T-cell (primary cell): ENCODE results near the gene PRAF2. TPM values are rescaled to one million over a fixed set of nuclear protein-coding genes. Genes with fewer than 3 reads are reported as not detected.

Source experiments
- ATAC-seq, 4 experiments: fragments of 200-7000 bp in 3 of 4; fragments of 150-1000 bp in 1 of 4; cut with Tn5 transposase; replicated peaks in 1 of 4; 1 replicate in 3 of 4; 2 replicates in 1 of 4; pipeline ENCODE4 v1.10.0; 2021; ENCODE audit warnings: moderate library complexity in 3 of 4, mild to moderate bottlenecking in 2 of 4, moderate number of reproducible peaks in 1 of 4
- CTCF ChIA-PET, 2 donors: fragments of 300-600 bp; sonication (Branson Sonifier 250); formaldehyde crosslinking; loops; one replicate each; lab custom pipeline; 2022; ENCODE audit warnings: antibody characterized with exemption in 2 of 2; lab: Charles Lee
- POLR2A ChIA-PET, 2 donors: fragments of 300-600 bp; sonication (Branson Sonifier 250); formaldehyde crosslinking; loops; one replicate each; lab custom pipeline; 2022; ENCODE audit warnings: antibody characterized with exemption in 2 of 2; lab: Charles Lee
- DNase-seq, 35 experiments: peaks; one replicate each; pipeline versions ENCODE4 v3.0.0 to v3.0.0-alpha.2; 2013 to 2023
- H3K27ac ChIP-seq: one replicate; pipeline ENCODE4 v1.5.1; 2013; ENCODE audit warnings: low read length
- H3K27me3 ChIP-seq, 2 experiments: replicated peaks in 1 of 2; 1 replicate in 1 of 2; 2 replicates in 1 of 2; pipeline versions ENCODE4 v1.6.1 to v1.7.0; 2013; ENCODE audit warnings: low read length in 1 of 2, mixed read lengths in 1 of 2; ENCODE audit not compliant: control insufficient read depth in 2 of 2, insufficient read depth in 2 of 2; ENCODE audit errors: extremely low read depth in 1 of 2
- H3K36me3 ChIP-seq, 2 donors: 1 replicate in 1 of 2; 2 replicates in 1 of 2; pipeline versions ENCODE4 v1.6.1 to v1.7.0; 2013; ENCODE audit warnings: low read length in 1 of 2; ENCODE audit not compliant: control insufficient read depth in 2 of 2, insufficient read depth in 1 of 2; ENCODE audit errors: extremely low read depth in 1 of 2
- H3K4me1 ChIP-seq, 2 experiments: 1 replicate in 1 of 2; 2 replicates in 1 of 2; pipeline versions ENCODE4 v1.6.1 to v1.7.0; 2013; ENCODE audit warnings: low read length in 2 of 2, mixed read lengths in 1 of 2; ENCODE audit not compliant: insufficient read depth in 2 of 2, control insufficient read depth in 1 of 2; ENCODE audit errors: extremely low read depth in 1 of 2
- H3K4me3 ChIP-seq, 2 donors: 1 replicate in 1 of 2; 2 replicates in 1 of 2; pipeline versions ENCODE4 v1.5.1 to v1.7.0; 2013; ENCODE audit warnings: mild to moderate bottlenecking in 2 of 2, low read length in 1 of 2, moderate library complexity in 1 of 2; ENCODE audit not compliant: control insufficient read depth in 1 of 2; ENCODE audit errors: extremely low read depth in 1 of 2
- H3K9me3 ChIP-seq: 2 replicates; pipeline ENCODE4 v1.7.0; 2013
- H3K27ac Mint-ChIP-seq, 2 donors: one replicate each; pipeline ENCODE4 v1.8.0; 2020 to 2021; ENCODE audit warnings: mild to moderate bottlenecking in 2 of 2, mixed read lengths in 2 of 2
- H3K27me3 Mint-ChIP-seq, 2 donors: one replicate each; pipeline ENCODE4 v1.8.0; 2021 to 2022; ENCODE audit warnings: mixed read lengths in 2 of 2
- H3K36me3 Mint-ChIP-seq: one replicate; pipeline ENCODE4 v1.8.0; 2021; ENCODE audit warnings: mixed read lengths
- H3K4me1 Mint-ChIP-seq, 3 donors: one replicate each; pipeline ENCODE4 v1.8.0; 2020 to 2022; ENCODE audit warnings: mixed read lengths in 3 of 3, mild to moderate bottlenecking in 1 of 3
- H3K4me3 Mint-ChIP-seq, 3 donors: one replicate each; pipeline ENCODE4 v1.8.0; 2020 to 2022; ENCODE audit warnings: mild to moderate bottlenecking in 3 of 3, mixed read lengths in 3 of 3, moderate library complexity in 3 of 3
- H3K9me3 Mint-ChIP-seq, 3 donors: one replicate each; pipeline ENCODE4 v1.8.0; 2020 to 2022; ENCODE audit warnings: mixed read lengths in 3 of 3
- WGBS: methylation state at CpG from one replicate; pipeline ENCODE4 v1.1.5; 2013; ENCODE audit warnings: missing lambda C conversion rate; ENCODE audit not compliant: insufficient coverage; 5-methylcytosine and 5-hydroxymethylcytosine counted together
- total RNA-seq, 35 experiments: library from RNA in 6 of 35; stranded (reverse) in 6 of 35; fragments of 120-200 nt in 1 of 35; gene quantifications; one replicate each; pipeline versions ENCODE4 v1.2.1 to v1.2.4 and lab custom pipeline; 2013 to 2026

The PRAF2 gene
- total RNA-seq, 5 donors from 2014 or later (not counting 1 experiment from before 2014, with no cell fraction given) = 17.5 to 34.5 (median 34.0) TPM

- no peak overlapping the region for H3K4me3 Mint-ChIP-seq
- CTCF ChIA-PET = interaction anchor here in 1 of 2 donors (0.6 kb wide), 1 partner anchor 53 kb away, joined by 3 read pairs; no protein-coding TSS in a partner anchor
Observed at GRCh38 chrX:49030283-49030682, 43.5 kb downstream of the PRAF2 start.

GRCh38 chrX:49029876-49030275, 43.9 kb downstream of the PRAF2 start:
- ATAC-seq = no peak
- H3K36me3 Mint-ChIP-seq = peaks cover 17% of the 10 kb centered on the region
- no peaks in the 10 kb centered on the region for H3K4me1 ChIP-seq
- H3K4me3 Mint-ChIP-seq = no peak overlapping the region
- DNase-seq = no peak
- H3K4me1 Mint-ChIP-seq = no peaks in the 10 kb centered on the region
- H3K9me3 ChIP-seq = no peaks in the 10 kb centered on the region
- no peak overlapping the region for H3K4me3 ChIP-seq
- H3K36me3 ChIP-seq = peaks cover 0 to 24% of the 10 kb centered on the region in 2 donors
- H3K9me3 Mint-ChIP-seq = no peaks in the 10 kb centered on the region
- peaks cover 0 to 4% of the 10 kb centered on the region in 2 donors for H3K27me3 Mint-ChIP-seq
- ChIA-PET CTCF (no interaction called here), POLR2A (no interaction called here)
- no peak overlapping the region for H3K27ac Mint-ChIP-seq
- WGBS = no CpG with 5 or more reads among the region's 6 CpGs
- H3K27me3 ChIP-seq = no peaks in the 10 kb centered on the region
- no peak overlapping the region for H3K27ac ChIP-seq

More at GRCh38 chrX:49030283-49030682, 43.5 kb downstream of the PRAF2 start:
- H3K27ac ChIP-seq = no peak overlapping the region
- no peak for DNase-seq
- Mint-ChIP-seq H3K27me3 (peaks cover 0 to 4% of the 10 kb centered on the region in 2 donors), H3K36me3 (peaks cover 17% of the 10 kb centered on the region), H3K9me3 (no peaks in the 10 kb centered on the region), H3K27ac (no peak overlapping the region), H3K4me1 (no peaks in the 10 kb centered on the region)
- no peaks in the 10 kb centered on the region for H3K9me3 ChIP-seq
- WGBS = no CpG with 5 or more reads among the region's 6 CpGs
- H3K27me3 ChIP-seq = no peaks in the 10 kb centered on the region
- H3K36me3 ChIP-seq = peaks cover 0 to 24% of the 10 kb centered on the region in 2 donors
- POLR2A ChIA-PET = no interaction called here
- H3K4me1 ChIP-seq = no peaks in the 10 kb centered on the region
- ATAC-seq = no peak
- no peak overlapping the region for H3K4me3 ChIP-seq

Other genes with a start within 250 kb of the PRAF2 start
- gene ERAS, start 247.5 kb downstream of the PRAF2 start, total RNA-seq = not detected
- gene PCSK1N, start 238.4 kb downstream of the PRAF2 start, total RNA-seq = 10 to 100 TPM in 2 of 5 donors, 1 to 10 TPM in 3; 5.0 to 11.4 (median 9.1) TPM
- gene TIMM17B, start 176.2 kb downstream of the PRAF2 start, total RNA-seq = 10 to 100 TPM; 40.5 to 52.1 (median 49.3) TPM
- 10 to 100 TPM; 62.5 to 79.5 (median 73.9) TPM for gene PQBP1, start 176.1 kb downstream of the PRAF2 start, total RNA-seq
- 10 to 100 TPM; 14.2 to 35.1 (median 16.2) TPM for gene SLC35A2, start 162.4 kb downstream of the PRAF2 start, total RNA-seq
- gene PIM2, start 155.0 kb downstream of the PRAF2 start, total RNA-seq = 100 to 1,000 TPM; 152 to 325 (median 160) TPM
- gene OTUD5, start 116.4 kb downstream of the PRAF2 start, total RNA-seq = 10 to 100 TPM; 87.2 to 92.5 (median 89.7) TPM
- 1 to 10 TPM in 4 of 5 donors, under 1 TPM in 1; 0.85 to 3.7 (median 2.6) TPM for gene KCND1, start 102.2 kb downstream of the PRAF2 start, total RNA-seq
- gene GRIPAP1, start 71.7 kb downstream of the PRAF2 start, total RNA-seq = 100 to 1,000 TPM in 3 of 5 donors, 10 to 100 TPM in 2; 85.2 to 123 (median 104) TPM
- 10 to 100 TPM; 34.3 to 38.8 (median 35.6) TPM for gene TFE3, start 30.6 kb downstream of the PRAF2 start, total RNA-seq
- 10 to 100 TPM in 2 of 5 donors, 1 to 10 TPM in 3; 8.5 to 14.9 (median 9.1) TPM for gene CCDC120, start 15.0 kb downstream of the PRAF2 start, total RNA-seq
- 100 to 1,000 TPM in 3 of 5 donors, 10 to 100 TPM in 2; 66.2 to 134 (median 112) TPM for gene WDR45, start 5.9 kb upstream of the PRAF2 start, total RNA-seq
- gene GPKOW, start 49.7 kb upstream of the PRAF2 start, total RNA-seq = 10 to 100 TPM; 16.5 to 25.9 (median 23.1) TPM
- 1 to 10 TPM in 3 of 5 donors, under 1 TPM in 2; 0.56 to 1.9 (median 1.6) TPM for gene MAGIX, start 88.8 kb upstream of the PRAF2 start, total RNA-seq
- 100 to 1,000 TPM in 4 of 5 donors, 10 to 100 TPM in 1; 85.2 to 241 (median 207) TPM for gene PLP2, start 97.9 kb upstream of the PRAF2 start, total RNA-seq
- 10 to 100 TPM in 3 of 5 donors, 1 to 10 TPM in 2; 5.5 to 15.4 (median 12.6) TPM for gene PRICKLE3, start 112.4 kb upstream of the PRAF2 start, total RNA-seq
- gene SYP, start 126.2 kb upstream of the PRAF2 start, total RNA-seq = under 1 TPM; 0.53 to 0.89 (median 0.70) TPM
- 1 to 10 TPM; 1.4 to 1.9 (median 1.6) TPM for gene CACNA1F, start 159.3 kb upstream of the PRAF2 start, total RNA-seq
- gene CCDC22, start 161.5 kb upstream of the PRAF2 start, total RNA-seq = 10 to 100 TPM; 21.0 to 34.9 (median 33.1) TPM
- gene FOXP3, start 190.7 kb upstream of the PRAF2 start, total RNA-seq = 10 to 100 TPM in 4 of 5 donors, 1 to 10 TPM in 1; 9.0 to 30.1 (median 21.7) TPM
- 10 to 100 TPM; 11.7 to 20.8 (median 17.5) TPM for gene PPP1R3F, start 195.8 kb upstream of the PRAF2 start, total RNA-seq
- under 1 TPM in 1 of 5 donors, not detected in 4; 0.66 TPM for gene GAGE10, start 229.6 kb upstream of the PRAF2 start, total RNA-seq
- not detected for gene GAGE12J, start 248.0 kb upstream of the PRAF2 start, total RNA-seq